Posterior cingulate gyrus (tissue), 11 donors: Measurements from ENCODE around the gene ADAMTS13.
A peak's percentile ranks its signal among the peaks of the same experiment; 100 is the strongest.

ENCODE experiments used
- DNase-seq, 10 donors: peaks; one replicate each; pipeline versions ENCODE4 v3.0.0 to v3.0.0-alpha.2; 2020 to 2021; ENCODE audit warnings: mixed read lengths in 3 of 10
- intact Hi-C: fragments of 100-400 bp; cut with DNase I; formaldehyde crosslinking; loops from one replicate; pipeline ENCODE4 v1.15.1; 2023

ADAMTS13 gene

GRCh38 chr9:133465984-133466383 lies 43.8 kb downstream of the ADAMTS13 start:
- DNase-seq: no peak
- intact Hi-C loops: no loop called here

GRCh38 chr9:133467101-133467500 lies 44.9 kb downstream of the ADAMTS13 start:
- intact Hi-C loops: no loop called here
- no peak for DNase-seq

- intact Hi-C loops: no loop called here
- no peak for DNase-seq
These were observed 46.2 kb downstream of the ADAMTS13 start for GRCh38 chr9:133468374-133468773.

- intact Hi-C loops: no loop called here
- DNase-seq: no peak
These were observed 46.7 kb downstream of the ADAMTS13 start for GRCh38 chr9:133468777-133469421.

GRCh38 chr9:133470427-133470924 lies 48.3 kb downstream of the ADAMTS13 start:
- no peak for DNase-seq

GRCh38 chr9:133470988-133471387 lies 48.8 kb downstream of the ADAMTS13 start:
- DNase-seq: no peak
- intact Hi-C loops: no loop called here

More at GRCh38 chr9:133470427-133470924, 48.3 kb downstream of the ADAMTS13 start:
- intact Hi-C loops: no loop called here

- intact Hi-C loops: no loop called here
These were observed 49.5 kb downstream of the ADAMTS13 start for GRCh38 chr9:133471551-133472276.

GRCh38 chr9:133472277-133472645 lies 50.1 kb downstream of the ADAMTS13 start:
- intact Hi-C loops: no loop called here

More at GRCh38 chr9:133471551-133472276, 49.5 kb downstream of the ADAMTS13 start:
- no peak for DNase-seq

GRCh38 chr9:133472753-133473378 lies 50.7 kb downstream of the ADAMTS13 start:
- DNase-seq: no peak
- intact Hi-C loops: no loop called here

More at GRCh38 chr9:133472277-133472645, 50.1 kb downstream of the ADAMTS13 start:
- no peak for DNase-seq

- intact Hi-C loops: no loop called here
- DNase-seq: no peak
These were observed 51.6 kb downstream of the ADAMTS13 start for GRCh38 chr9:133473743-133474142.

- DNase-seq: no peak
- intact Hi-C loops: no loop called here
These were observed 52.0 kb downstream of the ADAMTS13 start for GRCh38 chr9:133474215-133474614.

- no peak for DNase-seq
- intact Hi-C loops: loop anchor here (5.0 kb wide), 1 partner anchor 118 kb away; the partner anchor contains the start of genes SURF1 and SURF2
These were observed 52.7 kb downstream of the ADAMTS13 start for GRCh38 chr9:133474853-133475252.

GRCh38 chr9:133475292-133476012 lies 53.3 kb downstream of the ADAMTS13 start:
- intact Hi-C loops: loop anchor here (5.0 kb wide), 1 partner anchor 118 kb away; the partner anchor contains the start of genes SURF1 and SURF2
- DNase-seq: peak in 1 of 10 donors; percentile 81

GRCh38 chr9:133476036-133476931 lies 54.1 kb downstream of the ADAMTS13 start:
- intact Hi-C loops: loop anchor here (5.0 kb wide), 1 partner anchor 119 kb away; the partner anchor contains the start of genes SURF1 and SURF2

GRCh38 chr9:133476941-133477340 lies 54.8 kb downstream of the ADAMTS13 start:
- intact Hi-C loops: loop anchor here (5.0 kb wide), 1 partner anchor 120 kb away; the partner anchor contains the start of genes SURF1 and SURF2
- DNase-seq: peak in 2 of 10 donors; percentile 40 to 86

More at GRCh38 chr9:133476036-133476931, 54.1 kb downstream of the ADAMTS13 start:
- DNase-seq: peak in 1 of 10 donors; percentile 70

- DNase-seq: peak in 2 of 10 donors; percentile 7 to 53
- intact Hi-C loops: loop anchor here (5.0 kb wide), 1 partner anchor 120 kb away; the partner anchor contains the start of genes SURF1 and SURF2
These were observed 55.3 kb downstream of the ADAMTS13 start for GRCh38 chr9:133477461-133477860.

- DNase-seq: peak in 4 of 10 donors; percentile 49 to 86 (median 79)
- intact Hi-C loops: loop anchor here (5.0 kb wide), 1 partner anchor 121 kb away; the partner anchor contains the start of genes SURF1 and SURF2
These were observed 56.1 kb downstream of the ADAMTS13 start for GRCh38 chr9:133477992-133478850.
